Colonic mucosa (tissue), 4 donors: ENCODE data around the gene DGKB. TPM values are rescaled to one million over a fixed set of nuclear protein-coding genes. Genes with fewer than 3 reads are reported as not detected.

Source experiments
- DNase-seq: peaks from one replicate; pipeline ENCODE4 v3.0.0-alpha.2; 2020
- H3K27ac ChIP-seq: fragments of 200-600 bp; one replicate; pipeline ENCODE4 v1.8.0; 2021
- H3K27me3 ChIP-seq: fragments of 200-600 bp; one replicate; pipeline ENCODE4 v1.8.0; 2021
- H3K36me3 ChIP-seq: fragments of 200-600 bp; one replicate; pipeline ENCODE4 v1.8.0; 2021
- H3K4me1 ChIP-seq: fragments of 200-600 bp; one replicate; pipeline ENCODE4 v1.8.0; 2021; ENCODE audit warnings: mild to moderate bottlenecking
- H3K4me3 ChIP-seq: fragments of 200-600 bp; one replicate; pipeline ENCODE4 v1.8.0; 2021
- H3K9ac ChIP-seq, 2 donors: one replicate each; pipeline ENCODE4 v1.7.0; 2013; ENCODE audit warnings: control low read depth in 2 of 2, low read depth in 2 of 2, low read length in 2 of 2
- H3K9me3 ChIP-seq: fragments of 200-600 bp; one replicate; pipeline ENCODE4 v1.8.0; 2021
- CTCF ChIP-seq: fragments of 200-600 bp; IDR thresholded peaks from one replicate; pipeline ENCODE4 v1.8.0; 2022; ENCODE audit warnings: antibody characterized with exemption, mild to moderate bottlenecking
- intact Hi-C: fragments of 100-400 bp; cut with DNase I; formaldehyde crosslinking; loops from one replicate; pipeline ENCODE4 v1.14.1; 2022
- total RNA-seq, 2 donors: library from RNA; stranded (reverse); fragmentation: NEBNext Ultra II Directional in 1 of 2; extraction: Animal tissue kit (Norgen Biotek cat#: 25700) in 1 of 2; gene quantifications; one replicate each; pipeline ENCODE4 v1.2.1, GENCODE V29; 2021
- donor health status: healthy.
- donor health status: DM: no; HTN: no; CAD: no.
- donor health status: DM: no; HTN: no; CAD: no.

The DGKB gene
- total RNA-seq, 2 donors from 2014 or later = 0.25 to 0.61 TPM

GRCh38 chr7:14209896-14210484 lies 692.6 kb downstream of the DGKB start:
- H3K9me3 ChIP-seq = no peaks in the 10 kb centered on the region
- intact Hi-C loops = no loop called here
- DNase-seq = no peak
- H3K36me3 ChIP-seq = no peaks in the 10 kb centered on the region
- H3K27ac ChIP-seq = no peak overlapping the region
- no peak overlapping the region for H3K9ac ChIP-seq
- no peaks in the 10 kb centered on the region for H3K4me1 ChIP-seq
- no peaks in the 10 kb centered on the region for H3K27me3 ChIP-seq
- H3K4me3 ChIP-seq = no peak overlapping the region
- no peak for TF ChIP-seq CTCF

- DNase-seq = no peak
- Histone ChIP-seq H3K9me3 (no peaks in the 10 kb centered on the region), H3K4me3 (no peak overlapping the region), H3K36me3 (no peaks in the 10 kb centered on the region), H3K4me1 (no peaks in the 10 kb centered on the region), H3K27me3 (no peaks in the 10 kb centered on the region), H3K9ac (no peak overlapping the region), H3K27ac (no peak overlapping the region)
- intact Hi-C loops = no loop called here
- no peak for TF ChIP-seq CTCF
Measured at GRCh38 chr7:14207711-14208110, 694.8 kb downstream of the DGKB start.

- no peaks in the 10 kb centered on the region for H3K36me3 ChIP-seq
- no peak overlapping the region for H3K27ac ChIP-seq
- H3K27me3 ChIP-seq = no peaks in the 10 kb centered on the region
- intact Hi-C loops = no loop called here
- H3K9ac ChIP-seq = no peak overlapping the region
- no peak for DNase-seq
- H3K4me3 ChIP-seq = no peak overlapping the region
- no peaks in the 10 kb centered on the region for H3K9me3 ChIP-seq
- H3K4me1 ChIP-seq = no peaks in the 10 kb centered on the region
- no peak for TF ChIP-seq CTCF
Measured at GRCh38 chr7:14207138-14207537, 695.4 kb downstream of the DGKB start.

DNA sequence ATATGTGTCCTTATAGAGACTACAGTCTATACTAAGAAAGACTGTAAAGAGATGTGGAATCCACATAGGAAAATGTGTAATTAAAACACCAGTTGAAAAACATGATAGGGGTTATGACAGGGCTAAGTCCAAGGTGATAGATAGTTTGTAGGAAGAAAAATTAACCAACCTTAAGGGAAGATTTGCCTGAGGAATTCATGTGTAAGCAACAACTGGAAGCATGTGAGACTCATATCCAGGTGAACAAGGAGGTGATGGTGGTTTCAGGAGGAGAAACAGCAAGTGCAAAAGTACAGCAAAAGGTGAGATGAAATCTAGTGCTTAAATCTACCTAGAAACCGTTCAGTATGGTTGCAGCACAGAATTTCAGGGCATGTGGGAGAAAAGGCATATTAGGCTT lies 696.4 kb downstream of the DGKB start:
- intact Hi-C loops = no loop called here

DNA sequence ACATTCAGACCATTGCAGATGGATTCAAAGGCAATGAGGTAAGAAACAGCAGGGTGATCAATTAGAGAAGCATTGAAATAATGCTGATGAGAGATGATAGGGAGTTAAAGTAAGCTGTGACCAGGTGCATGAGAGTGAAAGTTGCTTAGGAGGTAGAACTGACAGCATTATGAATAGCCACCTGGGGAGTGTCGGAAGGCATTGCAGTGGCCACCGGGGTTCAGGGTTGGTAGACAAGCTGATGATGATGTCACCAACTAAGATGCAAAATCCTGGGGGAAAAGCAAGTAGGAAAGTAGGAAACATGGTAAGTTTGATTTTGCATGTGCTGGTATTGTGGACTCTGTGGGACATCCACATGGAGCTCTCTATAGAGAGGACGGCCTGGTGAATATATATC lies 701.2 kb downstream of the DGKB start:
- no peak for DNase-seq
- TF ChIP-seq CTCF = no peak
- H3K4me3 ChIP-seq = no peak overlapping the region
- no peaks in the 10 kb centered on the region for H3K36me3 ChIP-seq
- intact Hi-C loops = no loop called here
- no peak overlapping the region for H3K9ac ChIP-seq
- H3K9me3 ChIP-seq = no peaks in the 10 kb centered on the region
- no peaks in the 10 kb centered on the region for H3K4me1 ChIP-seq
- H3K27ac ChIP-seq = no peak overlapping the region
- no peaks in the 10 kb centered on the region for H3K27me3 ChIP-seq

More for the DNA sequence above, 696.4 kb downstream of the DGKB start:
- no peaks in the 10 kb centered on the region for H3K4me1 ChIP-seq
- no peaks in the 10 kb centered on the region for H3K9me3 ChIP-seq
- H3K27me3 ChIP-seq = no peaks in the 10 kb centered on the region
- no peak for DNase-seq
- H3K4me3 ChIP-seq = no peak overlapping the region
- no peak for TF ChIP-seq CTCF
- H3K9ac ChIP-seq = no peak overlapping the region
- H3K36me3 ChIP-seq = no peaks in the 10 kb centered on the region
- H3K27ac ChIP-seq = no peak overlapping the region
